Inflammatory macrophage treated with lipopolysaccharide for 1 hour (primary cell): ENCODE measurements around the gene CPA4.
"Not testable (repeated sequence)": the region's sequence is repeated elsewhere in the genome, so short reads cannot be mapped to it uniquely, and the experiment has no call there.

Experiments
- DNase-seq, 2 donors: peaks; one replicate each; pipeline ENCODE4 v3.0.0-alpha.2; 2020 to 2022

CPA4 gene

DNA sequence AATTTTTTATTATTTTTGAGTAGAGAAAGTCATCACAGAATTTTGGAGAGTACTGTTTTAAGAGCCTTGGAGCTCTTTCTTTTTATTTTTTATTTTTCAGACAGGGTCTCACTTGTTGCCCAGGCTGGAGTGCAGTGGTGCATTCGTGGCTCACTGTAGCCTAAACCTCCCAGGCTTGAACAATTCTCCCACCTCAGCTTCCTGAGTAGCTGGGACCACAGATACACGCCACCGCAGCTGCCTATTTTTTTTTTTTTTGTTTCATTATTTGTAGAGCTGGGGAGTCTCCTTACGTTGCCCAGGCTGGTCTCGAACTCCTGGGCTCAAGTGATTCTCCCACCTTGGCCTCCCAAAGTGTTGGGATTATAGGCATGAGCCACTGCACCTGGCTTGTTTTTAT lies 10.6 kb downstream of the CPA4 start:
- no peak for DNase-seq

DNA sequence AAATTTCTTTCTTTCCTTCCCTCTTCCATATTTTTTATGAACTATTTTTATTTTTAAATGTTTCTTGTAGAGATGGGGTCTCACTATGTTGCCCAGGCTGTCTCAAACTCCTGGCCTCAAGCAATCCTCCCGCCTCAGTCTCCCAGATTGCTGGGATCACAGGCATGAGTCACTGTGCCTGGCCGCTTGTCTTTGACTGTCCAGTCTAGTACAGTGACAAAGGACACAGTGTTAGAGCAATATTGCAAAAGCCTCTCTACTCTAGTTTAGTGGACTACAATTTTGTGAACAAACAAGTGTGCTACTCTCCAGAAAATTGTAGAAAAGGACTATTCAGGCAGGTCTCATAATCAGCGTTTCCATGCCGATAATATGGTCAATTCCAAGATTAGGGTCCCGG lies 11.0 kb downstream of the CPA4 start:
- no peak for DNase-seq

- no peak for DNase-seq
These were observed 11.9 kb downstream of the CPA4 start for GRCh38 chr7:130304878-130305277.

GRCh38 chr7:130305433-130306042 lies 12.6 kb downstream of the CPA4 start:
- DNase-seq: no peak

DNA sequence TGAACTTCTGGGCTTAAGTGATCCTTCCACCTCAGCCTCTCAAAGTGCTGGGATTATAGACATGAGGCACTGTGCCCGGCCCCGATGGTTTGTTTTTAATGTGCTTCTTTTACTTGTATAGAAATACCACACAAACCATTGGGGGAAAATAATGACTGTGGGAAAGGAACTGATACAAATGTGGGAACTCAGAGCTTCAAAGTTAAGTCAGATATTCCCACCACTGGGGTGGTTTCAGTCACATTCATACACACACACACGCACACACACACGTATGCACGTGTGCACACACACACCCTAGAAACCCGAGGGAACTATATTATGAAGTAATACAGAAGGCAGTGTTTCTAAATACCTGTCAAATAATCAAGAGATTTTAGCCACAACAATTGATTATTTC lies 17.0 kb downstream of the CPA4 start:
- no peak for DNase-seq

GRCh38 chr7:130314305-130314704 lies 21.3 kb downstream of the CPA4 start:
- DNase-seq: no peak

GRCh38 chr7:130319541-130319940 lies 26.6 kb downstream of the CPA4 start:
- DNase-seq: no peak

DNA sequence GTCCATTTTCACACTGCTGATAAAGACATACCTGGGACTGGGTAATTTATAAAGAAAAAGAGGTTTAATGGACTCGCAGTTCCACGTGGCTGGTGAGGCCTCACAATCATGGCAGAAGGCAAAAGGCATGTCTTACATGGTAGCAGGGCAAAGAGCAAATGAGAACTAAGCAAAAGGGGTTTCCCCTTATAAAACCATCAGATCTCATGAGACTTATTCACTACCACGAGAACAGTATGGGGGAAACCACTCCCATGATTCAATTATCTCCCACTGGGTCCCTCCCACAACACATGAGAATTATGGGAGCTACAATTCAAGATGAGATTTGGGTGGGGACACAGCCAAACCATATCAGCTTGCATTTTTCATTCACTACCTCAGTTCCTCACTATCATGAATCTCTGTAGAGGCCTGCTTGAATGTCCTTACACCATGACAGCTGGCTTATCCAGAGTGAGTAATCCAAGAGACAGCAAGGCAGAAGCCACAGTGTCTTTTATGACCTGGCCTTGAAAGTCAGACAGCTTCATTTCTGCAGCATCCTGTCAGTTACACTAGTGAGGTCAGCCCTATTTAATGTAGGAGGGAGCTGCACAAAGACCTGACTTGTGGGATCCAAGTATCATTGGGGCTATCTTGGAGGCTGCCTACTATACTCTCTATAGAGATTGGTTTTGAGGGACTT lies 28.7 kb downstream of the CPA4 start:
- DNase-seq: not testable (repeated sequence)

DNA sequence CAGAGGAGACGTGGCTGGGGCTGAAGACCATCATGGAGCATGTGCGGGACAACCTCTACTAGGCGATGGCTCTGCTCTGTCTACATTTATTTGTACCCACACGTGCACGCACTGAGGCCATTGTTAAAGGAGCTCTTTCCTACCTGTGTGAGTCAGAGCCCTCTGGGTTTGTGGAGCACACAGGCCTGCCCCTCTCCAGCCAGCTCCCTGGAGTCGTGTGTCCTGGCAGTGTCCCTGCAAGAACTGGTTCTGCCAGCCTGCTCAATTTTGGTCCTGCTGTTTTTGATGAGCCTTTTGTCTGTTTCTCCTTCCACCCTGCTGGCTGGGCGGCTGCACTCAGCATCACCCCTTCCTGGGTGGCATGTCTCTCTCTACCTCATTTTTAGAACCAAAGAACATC lies 29.7 kb downstream of the CPA4 start:
- no peak for DNase-seq

GRCh38 chr7:130324306-130324943 lies 31.5 kb downstream of the CPA4 start:
- no peak for DNase-seq

DNA sequence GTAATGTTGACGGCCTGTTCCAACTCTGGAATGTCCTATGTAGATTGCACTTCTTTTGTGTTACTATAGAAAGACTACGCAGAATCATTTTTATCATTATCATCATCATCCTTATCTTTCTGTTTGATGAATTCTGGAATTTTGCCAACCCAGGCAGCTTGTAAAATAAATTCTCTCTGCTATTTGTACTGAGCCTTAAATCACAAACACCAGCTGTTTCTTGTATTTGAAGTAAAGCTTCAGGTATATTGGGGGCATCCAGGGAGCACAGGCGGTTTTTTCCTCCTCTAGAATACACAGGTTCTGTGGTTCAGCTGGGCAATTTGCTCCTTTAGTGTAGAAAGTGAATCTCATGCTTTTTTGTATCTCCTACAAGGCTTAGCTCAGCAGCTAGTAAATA lies 36.7 kb downstream of the CPA4 start:
- no peak for DNase-seq

- DNase-seq: no peak
These were observed 39.5 kb downstream of the CPA4 start for GRCh38 chr7:130332259-130333053.

DNA sequence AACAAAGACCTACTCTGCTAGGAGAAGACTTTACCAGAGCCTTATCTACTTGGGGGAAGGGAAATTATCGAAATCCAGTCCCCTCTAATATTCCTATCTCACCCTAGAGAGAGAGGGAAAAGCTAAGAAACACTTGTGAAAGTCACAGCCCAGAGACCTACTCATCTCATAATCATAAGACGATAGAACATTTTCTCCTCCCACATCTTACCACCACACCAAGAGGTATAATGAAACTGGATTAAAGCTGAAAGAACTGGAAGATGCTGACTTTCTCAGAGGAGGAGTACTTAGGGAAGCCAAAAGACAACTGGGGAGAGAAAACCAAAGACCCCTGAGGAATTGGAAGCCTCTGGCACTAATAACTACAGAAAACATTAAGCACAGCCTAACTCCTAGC lies 40.9 kb downstream of the CPA4 start:
- DNase-seq: no peak

- DNase-seq: no peak
These were observed 41.3 kb downstream of the CPA4 start for GRCh38 chr7:130334274-130334673.

- DNase-seq: no peak
These were observed 44.5 kb downstream of the CPA4 start for GRCh38 chr7:130337410-130337971.

- DNase-seq: no peak
These were observed 45.3 kb downstream of the CPA4 start for GRCh38 chr7:130338233-130338632.

- no peak for DNase-seq
These were observed 48.9 kb downstream of the CPA4 start for GRCh38 chr7:130341882-130342281.

DNA sequence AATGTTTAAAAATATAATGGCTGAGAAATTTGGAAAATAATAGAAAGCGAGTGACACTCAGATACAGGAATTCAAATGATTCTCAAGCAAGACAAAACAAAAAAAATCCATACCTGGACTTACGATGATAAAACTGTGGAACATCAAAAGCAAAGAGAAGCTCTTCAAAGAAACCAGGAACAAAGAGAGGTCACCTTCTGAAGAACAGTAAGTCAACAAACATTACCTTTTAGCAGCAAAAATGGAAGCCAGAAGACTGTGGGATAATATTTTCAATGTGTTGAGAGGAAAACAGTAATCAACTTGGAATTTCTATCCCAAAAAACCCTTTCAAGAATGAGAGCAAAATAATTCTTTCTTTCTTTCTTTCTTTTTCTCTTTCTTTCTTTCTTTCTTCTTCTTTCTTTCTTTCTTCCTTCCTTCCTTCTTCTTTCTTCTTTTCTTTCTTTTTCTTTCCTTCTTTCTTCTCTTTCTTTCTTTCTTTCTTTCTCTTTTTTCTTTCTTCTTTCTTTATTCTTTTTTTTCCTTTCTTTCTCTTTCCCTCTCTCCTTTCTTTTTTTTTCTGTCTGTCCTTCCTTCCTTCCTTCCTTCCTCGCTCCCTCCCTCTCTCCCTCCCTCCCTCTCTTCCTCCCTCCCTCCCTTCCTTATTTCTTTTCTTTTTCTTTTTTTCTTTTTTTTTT lies 49.9 kb downstream of the CPA4 start:
- DNase-seq: no peak

DNA sequence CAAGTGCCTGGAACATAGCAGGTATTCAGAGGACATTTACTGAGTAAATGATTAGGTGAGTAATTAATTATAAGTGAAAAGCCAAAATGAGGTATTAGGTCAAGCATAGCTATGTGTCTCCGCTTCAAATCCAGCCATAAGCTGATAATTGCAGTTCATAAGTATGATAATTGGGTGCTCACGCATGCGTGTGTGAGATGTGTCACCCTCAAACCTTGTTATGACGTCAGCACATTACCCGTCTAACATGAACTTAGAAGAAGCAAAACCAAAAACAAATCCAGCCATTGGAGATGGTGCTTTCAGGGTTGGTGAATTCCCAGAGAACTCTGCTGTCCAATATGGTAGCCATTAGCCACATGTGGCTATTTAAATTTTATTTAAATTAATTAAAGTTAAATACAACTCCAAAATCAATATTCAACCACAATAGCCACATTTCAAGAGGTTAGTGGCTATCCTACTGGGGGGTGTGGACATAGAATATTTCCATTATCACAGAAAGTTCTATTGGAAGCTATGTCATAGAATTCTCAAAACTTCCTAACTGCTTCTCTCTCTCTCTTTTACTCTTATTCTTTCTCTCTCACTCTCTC lies 51.4 kb downstream of the CPA4 start, which contains the start of gene CPA5:
TSS of gene CPA5 (plus strand) at position 546 of the 596 bp plus-strand sequence. CDS start 1,670 bp downstream, outside the sequence.
- no peak for DNase-seq

GRCh38 chr7:130345136-130345535 lies 52.2 kb downstream of the CPA4 start:
- no peak for DNase-seq

DNA sequence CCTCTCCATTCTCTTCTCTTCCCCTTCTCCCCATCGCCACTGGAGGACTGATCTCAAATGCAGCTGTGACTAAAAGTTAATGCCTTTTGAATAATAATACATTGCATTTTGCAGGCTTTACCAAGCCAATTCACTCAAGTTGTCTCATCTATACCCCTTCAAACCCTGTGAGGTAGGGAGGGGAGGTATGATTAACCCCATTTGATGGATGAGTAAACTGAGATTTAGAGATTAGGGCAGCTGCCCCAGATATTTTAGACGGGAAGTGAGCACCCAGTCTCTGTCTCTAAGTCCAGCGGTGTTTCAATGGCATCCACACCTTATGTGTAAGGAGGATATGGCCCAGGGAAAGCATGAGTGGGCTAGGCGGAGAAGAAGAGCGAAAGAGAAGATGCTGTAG lies 52.8 kb downstream of the CPA4 start:
- no peak for DNase-seq
